Gastrocnemius medialis (tissue), 4 donors: ENCODE results near the gene VSTM2B. TPM values are rescaled to one million over a fixed set of nuclear protein-coding genes. Genes with fewer than 3 reads are reported as not detected.

Source experiments
- ATAC-seq, 2 donors: fragments of 150-250 bp; one replicate each; pipeline ENCODE4 v1.9.1; 2016
- DNase-seq, 2 donors: peaks; one replicate each; pipeline ENCODE4 v3.0.0-alpha.2; 2019
- H3K27ac ChIP-seq, 4 donors: fragments of 200-600 bp; sonication (generic); 1 replicate in 1 of 4; 2 replicates in 3 of 4; pipeline ENCODE4 v1.5.1; 2016 to 2018; ENCODE audit warnings: mild to moderate bottlenecking in 2 of 4, moderate library complexity in 1 of 4
- H3K27me3 ChIP-seq, 3 donors: fragments of 200-600 bp; sonication (generic) in 2 of 3; 1 replicate in 1 of 3; 2 replicates in 2 of 3; pipeline versions ENCODE4 v1.5.1 to v1.6.0; 2016 to 2019; ENCODE audit warnings: mild to moderate bottlenecking in 1 of 3, moderate library complexity in 1 of 3
- H3K36me3 ChIP-seq, 2 donors: fragments of 200-600 bp; sonication (generic) in 1 of 2; one replicate each; pipeline ENCODE4 v1.5.1; 2017 to 2018
- H3K4me1 ChIP-seq, 2 donors: fragments of 200-600 bp; sonication (generic) in 1 of 2; one replicate each; pipeline ENCODE4 v1.5.1; 2016 to 2017; ENCODE audit warnings: mild to moderate bottlenecking in 2 of 2
- H3K4me3 ChIP-seq, 4 donors: fragments of 200-600 bp; sonication (generic) in 3 of 4; 1 replicate in 1 of 4; 2 replicates in 3 of 4; pipeline ENCODE4 v1.5.1; 2016 to 2019; ENCODE audit warnings: mild to moderate bottlenecking in 2 of 4
- H3K9me3 ChIP-seq, 3 donors: fragments of 200-600 bp; sonication (generic) in 2 of 3; 1 replicate in 1 of 3; 2 replicates in 2 of 3; pipeline ENCODE4 v1.5.1; 2016 to 2019
- CTCF ChIP-seq, 5 experiments: fragments of 450-650 bp in 3 of 5; fragments of 200-600 bp in 2 of 5; sonication (generic) in 2 of 5; IDR thresholded peaks in 4 of 5; conservative IDR thresholded peaks in 1 of 5; 1 replicate in 4 of 5; 2 replicates in 1 of 5; pipeline ENCODE4 v1.5.1; 2016 to 2019; ENCODE audit warnings: antibody characterized with exemption in 5 of 5, mild to moderate bottlenecking in 3 of 5, moderate library complexity in 3 of 5
- POLR2A ChIP-seq, 2 donors: fragments of 450-650 bp; IDR thresholded peaks; one replicate each; pipeline ENCODE4 v1.6.1; 2017; ENCODE audit warnings: antibody characterized with exemption in 2 of 2, mild to moderate bottlenecking in 2 of 2, moderate library complexity in 2 of 2
- in situ Hi-C, 4 donors: fragments of 200-750 bp; cut with MboI; loops; one replicate each; pipeline versions ENCODE4 v1.15.0 to v1.8.0; 2017; ENCODE audit warnings: low sequenced_read_pairs in 4 of 4
- intact Hi-C: fragments of 100-400 bp; cut with DNase I; formaldehyde crosslinking; loops from one replicate; pipeline ENCODE4 v1.15.1; 2023; ENCODE audit warnings: low total_unique reads
- total RNA-seq, 4 donors: library from RNA; depleted of rRNA; stranded (reverse); fragments of >200 nt; gene quantifications; one replicate each; pipeline versions ENCODE4 v1.1.0 to v1.2.3, GENCODE V29; 2016

Gene VSTM2B
- total RNA-seq, 4 donors from 2014 or later: not detected

- H3K9me3 ChIP-seq: no peaks in the 10 kb centered on the region
- H3K36me3 ChIP-seq: no peaks in the 10 kb centered on the region
- H3K27ac ChIP-seq: no peak overlapping the region
- no peak overlapping the region for H3K4me3 ChIP-seq
- ATAC-seq (no peak), DNase-seq (no peak)
- no peaks in the 10 kb centered on the region for H3K27me3 ChIP-seq
- intact Hi-C loops (no loop called here), in situ Hi-C loops (no loop called here)
- H3K4me1 ChIP-seq: no peaks in the 10 kb centered on the region
- TF ChIP-seq POLR2A (IDR thresholded peaks at IDR 0.05): no peak
- TF ChIP-seq CTCF (IDR thresholded peaks at IDR 0.05 in 4 of 5, conservative IDR thresholded peaks at IDR 0.05 in 1 of 5): no peak
These were observed 26.4 kb upstream of the VSTM2B start for GRCh38 chr19:29499261-29499920.

- no peaks in the 10 kb centered on the region for H3K36me3 ChIP-seq
- no peak for ATAC-seq
- no peaks in the 10 kb centered on the region for H3K9me3 ChIP-seq
- H3K4me1 ChIP-seq: no peaks in the 10 kb centered on the region
- no peak for TF ChIP-seq POLR2A (IDR thresholded peaks at IDR 0.05)
- no peak for TF ChIP-seq CTCF (IDR thresholded peaks at IDR 0.05 in 4 of 5, conservative IDR thresholded peaks at IDR 0.05 in 1 of 5)
- intact Hi-C loops: no loop called here
- no peak overlapping the region for H3K4me3 ChIP-seq
- no peak for DNase-seq
- no peaks in the 10 kb centered on the region for H3K27me3 ChIP-seq
- in situ Hi-C loops: no loop called here
- H3K27ac ChIP-seq: no peak overlapping the region
These were observed 25.7 kb upstream of the VSTM2B start for GRCh38 chr19:29499921-29500590.

GRCh38 chr19:29501816-29502580, 23.8 kb upstream of the VSTM2B start:
- in situ Hi-C loops: no loop called here
- Histone ChIP-seq H3K4me1 (no peaks in the 10 kb centered on the region), H3K36me3 (no peaks in the 10 kb centered on the region), H3K4me3 (no peak overlapping the region), H3K9me3 (no peaks in the 10 kb centered on the region), H3K27ac (no peak overlapping the region), H3K27me3 (no peaks in the 10 kb centered on the region)
- TF ChIP-seq POLR2A (IDR thresholded peaks at IDR 0.05): no peak
- TF ChIP-seq CTCF (IDR thresholded peaks at IDR 0.05 in 4 of 5, conservative IDR thresholded peaks at IDR 0.05 in 1 of 5): no peak
- no peak for DNase-seq
- intact Hi-C loops: no loop called here
- no peak for ATAC-seq

- Histone ChIP-seq H3K27ac (no peak overlapping the region), H3K4me3 (no peak overlapping the region), H3K36me3 (no peaks in the 10 kb centered on the region), H3K9me3 (no peaks in the 10 kb centered on the region), H3K27me3 (no peaks in the 10 kb centered on the region), H3K4me1 (no peaks in the 10 kb centered on the region)
- no peak for TF ChIP-seq POLR2A (IDR thresholded peaks at IDR 0.05)
- no peak for TF ChIP-seq CTCF (IDR thresholded peaks at IDR 0.05 in 4 of 5, conservative IDR thresholded peaks at IDR 0.05 in 1 of 5)
- in situ Hi-C loops: no loop called here
- intact Hi-C loops: no loop called here
- DNase-seq (no peak), ATAC-seq (no peak)
These were observed 23.3 kb upstream of the VSTM2B start for GRCh38 chr19:29502581-29502850.
